ENCODE measurements around the gene SYPL1. TPM values are rescaled to one million over a fixed set of nuclear protein-coding genes. Genes with fewer than 3 reads are reported as not detected.
A peak's percentile ranks its signal among the peaks of the same experiment; 100 is the strongest.

The SYPL1 gene
- total RNA-seq, 1 experiment from 2014 or later: 35.6 TPM

GRCh38 chr7:106047818-106048705 is 64.0 kb downstream of the SYPL1 start:
- no peak for DNase-seq (ENCODE audit: low read depth)
- in situ Hi-C loops (cut with HindIII; ENCODE audit: low pct_unique_long_range_greater_than_20kb, low sequenced_read_pairs): no loop called here

- in situ Hi-C loops (cut with HindIII; ENCODE audit: low pct_unique_long_range_greater_than_20kb, low sequenced_read_pairs): no loop called here
These were observed 64.9 kb downstream of the SYPL1 start for GRCh38 chr7:106047184-106047583.

GRCh38 chr7:106045586-106045985 is 66.5 kb downstream of the SYPL1 start:
- DNase-seq (ENCODE audit: low read depth): no peak
- in situ Hi-C loops (cut with HindIII; ENCODE audit: low pct_unique_long_range_greater_than_20kb, low sequenced_read_pairs): no loop called here

More at GRCh38 chr7:106047184-106047583, 64.9 kb downstream of the SYPL1 start:
- DNase-seq (ENCODE audit: low read depth): no peak

GRCh38 chr7:106045139-106045538 is 67.0 kb downstream of the SYPL1 start:
- in situ Hi-C loops (cut with HindIII; ENCODE audit: low pct_unique_long_range_greater_than_20kb, low sequenced_read_pairs): no loop called here
- no peak for DNase-seq (ENCODE audit: low read depth)

- in situ Hi-C loops (cut with HindIII; ENCODE audit: low pct_unique_long_range_greater_than_20kb, low sequenced_read_pairs): no loop called here
These were observed 69.9 kb downstream of the SYPL1 start for GRCh38 chr7:106042196-106042611.

GRCh38 chr7:106041140-106041717 is 70.9 kb downstream of the SYPL1 start:
- in situ Hi-C loops (cut with HindIII; ENCODE audit: low pct_unique_long_range_greater_than_20kb, low sequenced_read_pairs): no loop called here
- DNase-seq (ENCODE audit: low read depth): peak; percentile 9

More at GRCh38 chr7:106042196-106042611, 69.9 kb downstream of the SYPL1 start:
- no peak for DNase-seq (ENCODE audit: low read depth)

Other genes with a start within 250 kb of the SYPL1 start
- gene ATXN7L1, start 235.7 kb downstream of the SYPL1 start, total RNA-seq (2014; rRNA removed; shearing (Covaris generic); ENCODE audit: low replicate concordance): 0.06 and 1.5 TPM in 2 replicates
- gene CDHR3, start 149.0 kb downstream of the SYPL1 start, total RNA-seq (2014; rRNA removed; shearing (Covaris generic); ENCODE audit: low replicate concordance): 2.0 TPM in 1 of 2 replicates, not detected in the other
- gene NAMPT, start 172.7 kb upstream of the SYPL1 start, total RNA-seq (2014; rRNA removed; shearing (Covaris generic); ENCODE audit: low replicate concordance): 88.3 and 109 TPM in 2 replicates